Measurements from ENCODE around the gene BMF.

The BMF gene

DNA sequence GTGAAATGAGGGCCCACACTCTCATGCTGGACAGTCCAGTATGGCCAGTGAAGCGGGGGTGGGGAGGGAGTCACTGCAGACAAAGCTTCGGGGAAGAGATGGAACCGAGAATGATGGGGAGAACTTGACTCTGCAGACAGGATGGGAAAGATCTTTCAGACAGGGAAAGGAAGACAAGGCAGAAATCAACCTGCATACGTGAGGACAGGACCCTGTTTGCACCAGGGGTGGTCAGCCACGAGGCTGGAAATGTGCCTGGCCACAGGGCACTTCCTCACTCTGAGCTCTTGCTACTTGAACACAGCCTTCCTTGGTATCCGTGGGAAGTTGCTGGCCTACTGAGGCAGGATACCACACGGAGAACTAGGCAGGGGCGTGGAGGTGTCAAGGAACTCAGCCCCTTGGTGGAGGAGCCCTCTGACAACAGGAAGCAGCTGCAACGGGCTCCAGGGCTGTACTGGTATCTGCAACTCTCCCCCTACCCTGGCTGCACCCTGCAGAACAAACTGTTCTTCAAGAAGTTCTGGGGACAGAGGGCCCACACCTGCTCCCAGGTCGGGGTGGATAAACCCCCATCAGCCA lies 60.4 kb downstream of the BMF start:
- no peak for DNase-seq (ENCODE audit: low read depth in 2 of 2)

DNA sequence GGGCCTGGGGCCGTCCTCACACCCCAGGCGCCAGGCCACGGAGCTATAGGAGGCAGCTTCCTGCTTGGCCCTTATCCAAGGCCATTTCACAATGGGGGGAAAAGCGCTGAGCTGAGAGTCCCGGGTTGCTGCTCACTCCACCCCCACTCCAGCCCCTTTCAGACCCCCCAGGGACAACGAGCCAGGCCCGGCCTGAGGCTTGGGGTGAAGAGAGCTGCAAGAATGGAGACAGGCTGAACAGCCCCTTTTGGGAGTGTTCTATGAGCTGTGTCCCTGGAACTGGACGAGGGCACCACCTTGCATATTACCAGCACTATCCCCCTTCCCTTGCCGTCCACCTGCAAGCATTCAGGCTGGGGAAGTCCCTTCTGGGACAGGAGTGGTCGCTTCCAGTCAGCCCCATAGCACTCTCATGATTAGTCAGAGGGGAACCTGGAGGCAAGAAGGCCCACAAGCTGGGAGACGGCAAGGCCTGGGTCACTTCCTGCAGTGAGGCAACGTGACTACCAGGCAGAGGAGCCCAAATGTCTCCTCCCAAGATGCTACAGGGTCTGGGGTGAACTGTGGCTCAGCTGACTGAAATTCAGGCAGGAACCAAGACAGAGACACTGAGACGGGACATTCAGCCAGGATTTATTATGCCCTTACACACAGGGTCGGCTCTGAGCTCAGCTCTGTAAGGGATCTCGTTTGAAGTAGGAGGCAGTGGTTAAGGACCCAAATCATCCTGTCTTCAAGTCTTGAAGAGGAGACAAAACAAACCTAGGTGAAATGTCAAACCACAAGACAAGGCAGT lies 61.1 kb downstream of the BMF start:
- no peak for DNase-seq (ENCODE audit: low read depth in 2 of 2)

- DNase-seq (ENCODE audit: low read depth in 2 of 2), result no peak
These were observed 61.8 kb downstream of the BMF start for GRCh38 chr15:40046721-40047414.

DNA sequence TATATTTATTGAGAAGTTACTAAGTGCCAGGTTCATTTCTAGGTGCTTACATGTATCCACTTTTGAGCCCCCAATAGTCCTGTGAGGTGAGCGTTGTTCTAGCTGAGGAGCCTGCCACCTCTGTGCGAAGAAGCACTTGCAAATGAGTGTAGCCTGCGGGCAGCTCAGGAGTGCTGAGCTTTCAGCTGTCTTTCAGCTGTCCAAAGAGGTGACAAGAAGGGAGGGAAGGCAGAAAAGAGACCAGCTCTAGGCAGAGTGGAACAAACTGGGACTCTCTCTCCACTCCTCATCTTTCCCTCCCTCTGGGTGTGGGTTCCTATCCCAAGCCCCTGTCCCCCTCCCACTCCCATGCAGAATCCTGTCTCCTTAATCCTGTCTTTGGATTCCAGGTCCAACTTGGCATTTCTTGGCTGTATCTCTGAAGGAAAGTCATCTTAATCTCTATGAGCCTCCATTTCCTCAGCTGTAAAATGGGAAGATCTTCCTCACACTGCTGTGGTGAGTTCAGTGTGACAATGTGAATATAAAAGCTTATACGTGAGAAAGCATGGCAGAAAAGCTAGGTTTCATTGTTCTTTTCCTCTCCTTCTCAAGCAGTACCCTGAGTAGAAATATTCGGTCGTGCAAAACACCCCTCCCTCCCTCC lies 63.0 kb downstream of the BMF start:
- no peak for DNase-seq (ENCODE audit: low read depth in 2 of 2)

GRCh38 chr15:40044717-40045571 lies 63.7 kb downstream of the BMF start:
- peak in 1 of 2 experiments; percentile 49 for DNase-seq (ENCODE audit: low read depth in 2 of 2)

- DNase-seq (ENCODE audit: low read depth in 2 of 2), result no peak
These were observed 64.6 kb downstream of the BMF start for GRCh38 chr15:40043927-40044716.

DNA sequence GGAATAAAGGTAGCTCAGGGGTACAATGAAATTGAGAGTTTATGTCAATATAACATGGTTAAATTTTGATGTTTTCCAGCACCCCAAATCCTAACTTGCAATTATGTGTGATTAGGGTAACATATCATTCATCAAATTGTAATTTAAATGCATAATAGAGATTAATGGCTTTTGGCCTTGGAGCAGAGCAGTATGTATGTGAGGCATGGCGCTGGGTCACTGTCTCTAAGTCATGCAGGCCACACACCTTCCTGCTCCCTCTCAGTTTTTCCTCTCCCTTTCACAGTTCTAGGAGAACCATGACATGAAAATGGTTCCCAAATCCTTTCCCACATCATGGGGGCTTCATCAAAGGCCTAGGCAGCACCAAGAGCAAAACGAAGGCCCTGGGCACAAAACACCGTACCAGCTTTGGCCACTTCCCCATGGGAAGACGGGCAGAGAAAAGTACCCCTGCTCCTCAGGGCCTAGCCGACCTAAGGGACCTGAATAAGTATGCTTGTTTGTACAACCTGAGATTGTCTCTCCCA lies 65.8 kb downstream of the BMF start:
- DNase-seq (ENCODE audit: low read depth in 2 of 2), result no peak

GRCh38 chr15:40040770-40041169 lies 67.9 kb downstream of the BMF start:
- no peak for DNase-seq (ENCODE audit: low read depth in 2 of 2)

DNA sequence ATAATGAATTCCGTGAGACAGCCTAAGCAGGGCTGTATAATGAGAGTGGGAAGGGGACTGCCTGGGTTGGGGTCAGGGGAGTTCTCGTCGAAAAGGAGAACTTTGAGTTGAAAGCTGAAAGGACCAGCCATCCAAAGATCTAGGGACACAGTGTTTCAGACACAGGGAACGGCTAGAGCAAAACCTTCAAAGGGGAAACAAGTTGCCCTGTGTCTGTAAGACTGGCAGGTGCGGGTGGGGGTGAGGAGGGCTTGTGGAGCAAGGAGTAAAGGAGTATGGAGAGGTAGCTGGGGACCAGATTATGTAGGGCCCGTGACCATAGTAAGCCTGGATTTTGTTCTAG lies 68.4 kb downstream of the BMF start:
- DNase-seq (ENCODE audit: low read depth in 2 of 2), result no peak

DNA sequence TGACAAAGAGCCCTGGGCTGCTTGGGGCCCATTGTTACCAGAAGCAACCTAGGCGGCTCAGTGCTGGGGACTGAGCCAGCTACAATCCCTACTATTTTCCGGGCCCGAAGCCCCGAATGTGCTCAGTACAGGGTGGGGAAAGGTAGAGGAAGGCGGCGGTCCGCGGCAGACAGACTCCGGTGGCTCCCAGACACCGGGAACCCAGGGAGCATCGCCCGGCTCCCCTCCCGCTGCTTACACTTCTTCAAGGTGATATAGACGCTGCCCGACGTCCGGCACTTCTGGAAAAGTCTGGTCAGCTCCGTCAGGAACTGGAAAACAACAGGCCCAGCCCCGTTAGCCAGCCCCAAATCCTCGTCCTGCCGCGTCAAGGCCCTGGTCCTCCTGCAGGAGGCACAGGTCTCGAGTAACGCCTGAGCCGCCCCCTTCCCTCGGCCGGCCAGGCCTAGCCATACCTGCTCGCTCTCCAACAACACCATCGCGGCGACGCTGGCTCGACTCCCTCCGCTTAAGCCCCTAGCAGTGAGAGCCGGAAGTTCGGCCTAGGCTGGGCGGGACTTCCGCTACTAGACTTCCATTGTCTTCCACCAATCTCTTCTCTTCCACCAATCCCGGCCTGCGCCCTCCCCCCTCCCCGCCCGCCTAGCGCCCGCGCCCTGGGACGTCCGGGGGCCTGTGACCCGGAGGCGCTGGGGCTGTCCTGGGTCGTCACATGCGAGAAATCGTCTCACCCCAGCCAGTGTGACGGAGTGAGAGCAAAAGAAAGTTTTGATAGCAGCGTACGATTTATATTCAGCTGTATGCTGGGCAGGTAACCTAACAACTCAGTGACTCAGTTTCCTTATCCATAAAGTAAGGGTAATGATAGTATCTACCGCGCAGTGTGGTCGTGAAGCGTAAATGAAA lies 69.8 kb downstream of the BMF start, which contains the start of gene SRP14:
SRP14 (minus strand) TSS at position 544 of the 906 bp plus-strand sequence; CDS start at position 479, 65 bp downstream.
- peak; percentile 81 to 84 for DNase-seq (ENCODE audit: low read depth in 2 of 2)

DNA sequence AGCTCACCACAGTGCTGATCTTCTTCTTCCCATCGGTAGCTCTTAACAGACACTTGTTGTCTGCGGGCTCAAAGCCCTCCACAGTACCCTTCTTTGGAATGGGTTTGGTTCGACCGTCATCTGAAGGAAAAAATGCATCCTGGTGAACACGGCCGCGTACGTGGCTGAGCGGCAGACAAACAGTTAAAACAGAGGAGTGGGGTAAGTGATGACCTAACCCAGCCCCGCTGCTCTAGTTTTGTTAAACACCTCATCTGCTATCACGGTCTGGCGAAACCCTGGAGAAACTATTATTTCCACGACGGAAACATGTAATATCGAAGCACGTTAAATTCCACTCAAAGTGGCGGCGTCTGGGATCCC lies 70.4 kb downstream of the BMF start:
- DNase-seq (ENCODE audit: low read depth in 2 of 2), result no peak

Measured in fibroblast of skin of left quadriceps (primary cell).